ENCODE measurements around the gene ST6GALNAC3. TPM values are rescaled to one million over a fixed set of nuclear protein-coding genes. Genes with fewer than 3 reads are reported as not detected.

ST6GALNAC3 gene
- total RNA-seq, 1 donor from 2014 or later: 11.0 TPM

GRCh38 chr1:76388261-76388660, 313.7 kb downstream of the ST6GALNAC3 start:
- Mint-ChIP-seq H3K27ac (no peak overlapping the region), H3K4me3 (ENCODE audit: low read depth) (no peak overlapping the region), H3K9me3 (ENCODE audit: low read depth) (peaks cover 3% of the 10 kb centered on the region), H3K27me3 (no peaks in the 10 kb centered on the region), H3K4me1 (ENCODE audit: low read depth) (peaks cover 7% of the 10 kb centered on the region), H3K36me3 (ENCODE audit: insufficient read depth) (no peaks in the 10 kb centered on the region)
- no peak for DNase-seq (ENCODE audit: low spot score, unreplicated experiment)
- TF ChIP-seq, protein P1, sequence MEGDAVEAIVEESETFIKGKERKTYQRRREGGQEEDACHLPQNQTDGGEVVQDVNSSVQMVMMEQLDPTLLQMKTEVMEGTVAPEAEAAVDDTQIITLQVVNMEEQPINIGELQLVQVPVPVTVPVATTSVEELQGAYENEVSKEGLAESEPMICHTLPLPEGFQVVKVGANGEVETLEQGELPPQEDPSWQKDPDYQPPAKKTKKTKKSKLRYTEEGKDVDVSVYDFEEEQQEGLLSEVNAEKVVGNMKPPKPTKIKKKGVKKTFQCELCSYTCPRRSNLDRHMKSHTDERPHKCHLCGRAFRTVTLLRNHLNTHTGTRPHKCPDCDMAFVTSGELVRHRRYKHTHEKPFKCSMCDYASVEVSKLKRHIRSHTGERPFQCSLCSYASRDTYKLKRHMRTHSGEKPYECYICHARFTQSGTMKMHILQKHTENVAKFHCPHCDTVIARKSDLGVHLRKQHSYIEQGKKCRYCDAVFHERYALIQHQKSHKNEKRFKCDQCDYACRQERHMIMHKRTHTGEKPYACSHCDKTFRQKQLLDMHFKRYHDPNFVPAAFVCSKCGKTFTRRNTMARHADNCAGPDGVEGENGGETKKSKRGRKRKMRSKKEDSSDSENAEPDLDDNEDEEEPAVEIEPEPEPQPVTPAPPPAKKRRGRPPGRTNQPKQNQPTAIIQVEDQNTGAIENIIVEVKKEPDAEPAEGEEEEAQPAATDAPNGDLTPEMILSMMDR (IDR thresholded peaks at IDR 0.05; ENCODE audit: unreplicated experiment): no peak

DNA sequence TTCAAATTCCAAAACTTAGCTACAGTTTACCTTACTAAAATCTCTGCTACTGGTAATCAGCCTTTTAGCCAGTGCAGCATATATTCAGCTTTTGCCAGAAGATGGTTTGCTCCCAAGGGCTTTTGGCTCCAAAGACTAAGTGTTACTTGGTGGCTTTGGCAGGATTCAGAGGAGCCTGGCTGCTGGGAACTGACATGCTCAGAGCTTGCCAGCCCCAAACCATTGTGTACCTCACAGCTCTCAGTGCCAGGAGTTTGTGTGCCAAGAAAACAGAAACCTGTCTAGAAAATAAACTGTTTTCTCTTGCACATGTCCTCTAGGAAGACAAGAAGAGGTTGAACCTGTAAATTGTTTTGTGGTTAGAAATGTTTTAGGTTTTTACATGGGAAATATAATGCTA, 315.9 kb downstream of the ST6GALNAC3 start:
- Mint-ChIP-seq H3K36me3 (ENCODE audit: insufficient read depth) (no peaks in the 10 kb centered on the region), H3K9me3 (ENCODE audit: low read depth) (no peaks in the 10 kb centered on the region), H3K4me3 (ENCODE audit: low read depth) (no peak overlapping the region), H3K27ac (no peak overlapping the region), H3K4me1 (ENCODE audit: low read depth) (peaks cover 7% of the 10 kb centered on the region), H3K27me3 (no peaks in the 10 kb centered on the region)
- TF ChIP-seq, protein P1 (IDR thresholded peaks at IDR 0.05; ENCODE audit: unreplicated experiment): no peak
- no peak for DNase-seq (ENCODE audit: low spot score, unreplicated experiment)

GRCh38 chr1:76395059-76395458, 320.5 kb downstream of the ST6GALNAC3 start:
- DNase-seq (ENCODE audit: low spot score, unreplicated experiment): no peak
- TF ChIP-seq, protein P1 (IDR thresholded peaks at IDR 0.05; ENCODE audit: unreplicated experiment): no peak
- no peaks in the 10 kb centered on the region for H3K9me3 Mint-ChIP-seq (ENCODE audit: low read depth)
- H3K27ac Mint-ChIP-seq: no peak overlapping the region
- H3K36me3 Mint-ChIP-seq (ENCODE audit: insufficient read depth): no peaks in the 10 kb centered on the region
- H3K27me3 Mint-ChIP-seq: no peaks in the 10 kb centered on the region
- H3K4me1 Mint-ChIP-seq (ENCODE audit: low read depth): no peaks in the 10 kb centered on the region
- no peak overlapping the region for H3K4me3 Mint-ChIP-seq (ENCODE audit: low read depth)

- no peak for DNase-seq (ENCODE audit: low spot score, unreplicated experiment)
- Mint-ChIP-seq H3K4me3 (ENCODE audit: low read depth) (no peak overlapping the region), H3K27ac (no peak overlapping the region), H3K27me3 (no peaks in the 10 kb centered on the region), H3K9me3 (ENCODE audit: low read depth) (peaks cover 6% of the 10 kb centered on the region), H3K4me1 (ENCODE audit: low read depth) (peaks cover 1% of the 10 kb centered on the region), H3K36me3 (ENCODE audit: insufficient read depth) (peaks cover 5% of the 10 kb centered on the region)
- TF ChIP-seq, protein P1 (IDR thresholded peaks at IDR 0.05; ENCODE audit: unreplicated experiment): no peak
Observed at GRCh38 chr1:76402128-76402527, 327.6 kb downstream of the ST6GALNAC3 start.

DNA sequence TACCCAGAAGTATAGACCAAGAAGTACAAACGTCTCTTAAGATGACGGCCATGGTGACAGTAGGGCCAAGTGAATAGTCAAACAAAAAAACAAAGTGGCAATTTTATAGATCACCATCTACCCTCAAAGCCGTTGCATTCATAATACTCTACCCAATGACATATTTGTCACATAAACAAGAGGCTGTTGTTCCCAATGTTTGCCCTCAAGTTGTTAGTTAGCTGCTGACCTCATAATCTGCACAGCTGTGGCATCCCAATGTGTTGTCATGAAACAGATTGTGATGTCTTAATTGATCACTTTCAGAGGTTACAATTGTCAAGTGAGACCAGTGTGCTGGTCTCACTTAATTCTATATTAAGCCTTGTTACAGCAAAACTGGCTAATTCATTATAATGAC, 333.8 kb downstream of the ST6GALNAC3 start:
- TF ChIP-seq, protein P1 (IDR thresholded peaks at IDR 0.05; ENCODE audit: unreplicated experiment): no peak
- no peak for DNase-seq (ENCODE audit: low spot score, unreplicated experiment)
- no peaks in the 10 kb centered on the region for H3K36me3 Mint-ChIP-seq (ENCODE audit: insufficient read depth)
- no peak overlapping the region for H3K27ac Mint-ChIP-seq
- H3K9me3 Mint-ChIP-seq (ENCODE audit: low read depth): no peaks in the 10 kb centered on the region
- H3K27me3 Mint-ChIP-seq: no peaks in the 10 kb centered on the region
- H3K4me3 Mint-ChIP-seq (ENCODE audit: low read depth): no peak overlapping the region
- peaks cover 12% of the 10 kb centered on the region for H3K4me1 Mint-ChIP-seq (ENCODE audit: low read depth)
